Ascending aorta (tissue), 2 donors: ENCODE data around the gene TDRD7. TPM values are rescaled to one million over a fixed set of nuclear protein-coding genes. Genes with fewer than 3 reads are reported as not detected.
"Not testable (repeated sequence)": the region's sequence is repeated elsewhere in the genome, so short reads cannot be mapped to it uniquely, and the experiment has no call there.

ENCODE experiments used
- DNase-seq, 2 donors: peaks; one replicate each; pipeline ENCODE4 v3.0.0-alpha.2; 2019; ENCODE audit warnings: low spot score in 2 of 2
- H3K27ac ChIP-seq, 2 donors: fragments of 200-600 bp; sonication (generic); one replicate each; pipeline ENCODE4 v1.5.1; 2016 to 2017; ENCODE audit warnings: mild to moderate bottlenecking in 1 of 2
- H3K27me3 ChIP-seq: fragments of 200-600 bp; sonication (generic); one replicate; pipeline ENCODE4 v1.5.1; 2017
- H3K36me3 ChIP-seq, 2 donors: fragments of 200-600 bp; sonication (generic); one replicate each; pipeline ENCODE4 v1.5.1; 2016
- H3K4me1 ChIP-seq, 2 donors: fragments of 200-600 bp; sonication (generic); one replicate each; pipeline ENCODE4 v1.5.1; 2016 to 2017; ENCODE audit warnings: mild to moderate bottlenecking in 1 of 2
- H3K4me3 ChIP-seq, 2 donors: fragments of 200-600 bp; sonication (generic); one replicate each; pipeline ENCODE4 v1.5.1; 2016 to 2017; ENCODE audit warnings: mild to moderate bottlenecking in 1 of 2
- H3K9me3 ChIP-seq, 2 donors: fragments of 200-600 bp; sonication (generic); one replicate each; pipeline ENCODE4 v1.5.1; 2016
- intact Hi-C: fragments of 100-400 bp; cut with DNase I; formaldehyde crosslinking; loops from one replicate; pipeline ENCODE4 v1.15.1; 2023
- total RNA-seq: library from RNA; depleted of rRNA; stranded (reverse); fragments of >200 nt; gene quantifications from one replicate; pipeline ENCODE4 v1.1.0, GENCODE V29; 2016
- TF ChIP-seq, protein P1 (sequence below), 3 experiments: fragments of 200-600 bp in 2 of 3; fragments of 450-650 bp in 1 of 3; sonication (generic) in 2 of 3; IDR thresholded peaks; one replicate each; pipeline ENCODE4 v1.5.1; 2016 to 2019; ENCODE audit warnings: antibody characterized with exemption in 3 of 3, mild to moderate bottlenecking in 1 of 3, moderate library complexity in 1 of 3

Gene TDRD7
- total RNA-seq, 1 donor from 2014 or later, result 3.0 TPM

DNA sequence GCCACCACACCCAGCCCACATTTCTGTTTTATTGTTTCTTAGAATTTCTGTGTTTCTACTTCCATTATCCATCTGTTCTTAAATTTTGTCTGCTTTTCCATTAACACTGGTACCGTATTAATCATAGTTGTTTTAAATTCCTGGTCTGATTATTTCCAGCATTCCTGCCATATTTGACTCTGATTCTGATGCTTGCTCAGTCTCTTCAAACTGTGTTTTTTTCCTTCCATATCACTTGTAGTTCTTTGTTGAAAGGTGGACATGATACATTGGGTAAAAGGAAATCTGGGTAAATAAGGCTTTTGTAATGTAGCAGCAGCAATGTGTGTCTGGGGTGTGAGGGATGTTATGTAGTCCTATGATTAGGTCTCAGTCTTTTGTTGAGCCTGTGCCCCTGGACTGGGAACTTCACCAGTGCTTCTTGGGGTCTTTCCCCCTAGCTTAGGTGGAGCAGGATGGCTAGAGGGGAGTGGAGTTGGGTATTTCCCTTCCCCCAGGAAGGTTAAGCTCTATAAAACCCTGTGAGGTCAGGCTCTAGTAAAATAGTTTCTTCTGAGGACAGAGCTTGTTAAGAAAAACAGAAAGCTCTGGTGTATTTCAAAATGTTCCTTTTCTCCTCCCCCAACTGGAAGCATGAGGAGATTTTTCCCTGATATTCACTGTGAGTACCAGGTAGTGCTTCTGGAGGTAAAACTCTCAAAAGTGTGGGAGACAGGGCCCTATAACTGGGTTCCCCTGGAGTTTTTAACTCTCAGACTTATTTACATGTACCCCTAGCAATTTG is 79.5 kb downstream of the TDRD7 start:
- no peak for DNase-seq
- TF ChIP-seq, protein P1, sequence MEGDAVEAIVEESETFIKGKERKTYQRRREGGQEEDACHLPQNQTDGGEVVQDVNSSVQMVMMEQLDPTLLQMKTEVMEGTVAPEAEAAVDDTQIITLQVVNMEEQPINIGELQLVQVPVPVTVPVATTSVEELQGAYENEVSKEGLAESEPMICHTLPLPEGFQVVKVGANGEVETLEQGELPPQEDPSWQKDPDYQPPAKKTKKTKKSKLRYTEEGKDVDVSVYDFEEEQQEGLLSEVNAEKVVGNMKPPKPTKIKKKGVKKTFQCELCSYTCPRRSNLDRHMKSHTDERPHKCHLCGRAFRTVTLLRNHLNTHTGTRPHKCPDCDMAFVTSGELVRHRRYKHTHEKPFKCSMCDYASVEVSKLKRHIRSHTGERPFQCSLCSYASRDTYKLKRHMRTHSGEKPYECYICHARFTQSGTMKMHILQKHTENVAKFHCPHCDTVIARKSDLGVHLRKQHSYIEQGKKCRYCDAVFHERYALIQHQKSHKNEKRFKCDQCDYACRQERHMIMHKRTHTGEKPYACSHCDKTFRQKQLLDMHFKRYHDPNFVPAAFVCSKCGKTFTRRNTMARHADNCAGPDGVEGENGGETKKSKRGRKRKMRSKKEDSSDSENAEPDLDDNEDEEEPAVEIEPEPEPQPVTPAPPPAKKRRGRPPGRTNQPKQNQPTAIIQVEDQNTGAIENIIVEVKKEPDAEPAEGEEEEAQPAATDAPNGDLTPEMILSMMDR (IDR thresholded peaks at IDR 0.05), result no peak
- Histone ChIP-seq H3K27ac (no peak overlapping the region), H3K4me3 (no peak overlapping the region), H3K9me3 (no peaks in the 10 kb centered on the region), H3K27me3 (no peaks in the 10 kb centered on the region), H3K36me3 (peaks cover 13 to 21% of the 10 kb centered on the region in 2 donors), H3K4me1 (no peaks in the 10 kb centered on the region)
- intact Hi-C loops, result no loop called here

DNA sequence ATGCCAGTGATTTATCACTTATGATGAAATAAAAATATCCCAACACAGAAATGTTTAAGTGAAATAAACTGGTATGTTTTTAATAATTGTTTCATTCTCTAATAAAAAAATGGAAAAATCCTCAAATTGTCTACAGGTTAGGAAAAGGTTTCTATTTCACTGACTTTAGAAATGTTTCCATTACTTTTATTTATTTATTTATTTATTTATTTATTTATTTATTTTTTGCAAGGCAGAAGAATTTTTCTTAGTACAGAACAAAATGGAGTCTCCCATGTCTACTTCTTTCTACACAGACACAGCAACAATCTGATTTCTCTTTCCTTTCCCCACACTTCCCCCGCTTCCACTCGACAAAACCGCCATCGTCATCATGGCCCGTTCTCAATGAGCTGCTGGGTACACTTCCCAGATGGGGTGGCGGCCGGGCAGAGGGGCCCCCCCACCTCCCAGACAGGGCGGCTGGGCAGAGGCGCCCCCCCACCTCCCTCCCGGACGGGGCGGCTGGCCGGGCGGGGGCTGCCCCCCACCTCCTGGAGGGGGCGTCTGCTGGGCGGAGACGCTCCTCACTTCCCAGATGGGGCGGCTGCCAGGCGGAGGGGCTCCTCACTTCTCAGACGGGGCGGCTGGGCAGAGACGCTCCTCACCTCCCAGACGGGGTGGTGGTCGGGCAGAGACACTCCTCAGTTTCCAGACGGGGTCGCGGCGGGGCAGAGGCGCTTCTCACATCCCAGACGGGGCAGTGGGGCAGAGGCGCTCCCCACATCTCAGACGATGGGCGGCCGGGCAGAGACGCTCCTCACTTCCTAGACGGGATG is 85.9 kb downstream of the TDRD7 start:
- DNase-seq, H3K9me3 ChIP-seq, H3K27me3 ChIP-seq, H3K27ac ChIP-seq, intact Hi-C loops, H3K36me3 ChIP-seq, H3K4me1 ChIP-seq, H3K4me3 ChIP-seq: not testable (repeated sequence)

DNA sequence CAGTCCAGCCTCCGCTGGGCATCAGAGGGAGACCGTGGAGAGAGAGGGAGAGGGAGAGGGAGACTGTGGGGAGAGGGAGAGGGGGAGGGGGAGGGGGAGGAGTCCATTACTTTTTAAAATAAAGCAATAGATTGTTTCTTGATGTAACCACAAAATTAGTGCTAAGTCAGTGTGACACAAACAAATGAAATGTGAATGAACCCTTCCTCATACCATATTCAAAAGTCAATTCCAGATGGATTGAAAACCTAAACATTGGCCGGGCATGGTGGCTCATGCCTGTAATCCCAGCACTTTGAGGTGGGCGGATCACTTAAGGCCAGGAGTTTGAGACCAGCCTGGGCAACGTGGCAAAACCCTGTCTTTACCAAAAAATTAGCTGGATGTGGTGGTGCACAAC is 87.0 kb downstream of the TDRD7 start:
- H3K4me3 ChIP-seq, H3K27me3 ChIP-seq, DNase-seq, intact Hi-C loops, H3K27ac ChIP-seq, H3K36me3 ChIP-seq, H3K9me3 ChIP-seq: not testable (repeated sequence)
- H3K4me1 ChIP-seq, result peaks cover 0 to 10% of the 10 kb centered on the region in 2 donors

DNA sequence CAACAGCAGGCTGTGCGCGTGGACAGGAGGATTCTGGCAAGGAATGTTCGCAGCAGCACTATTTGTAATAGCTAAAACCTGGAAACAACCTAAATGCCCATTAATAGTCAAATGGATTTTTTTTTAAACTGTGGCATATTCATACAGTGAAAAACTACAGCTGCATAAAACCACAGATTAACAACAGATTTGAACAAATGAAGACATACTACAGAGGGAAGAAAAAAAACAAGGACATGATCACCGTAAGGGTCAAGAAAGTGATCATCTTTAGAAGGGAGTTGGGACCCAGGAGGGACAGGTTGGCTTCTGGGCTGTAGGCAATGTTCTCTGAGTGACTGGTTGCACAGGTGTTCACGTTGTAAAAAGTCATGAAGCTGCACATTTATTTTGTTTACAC is 88.4 kb downstream of the TDRD7 start:
- no peak overlapping the region for H3K27ac ChIP-seq
- intact Hi-C loops, result loop anchor here (2.0 kb wide), 2 partner anchors 31 to 99 kb away; no protein-coding TSS in a partner anchor

DNA sequence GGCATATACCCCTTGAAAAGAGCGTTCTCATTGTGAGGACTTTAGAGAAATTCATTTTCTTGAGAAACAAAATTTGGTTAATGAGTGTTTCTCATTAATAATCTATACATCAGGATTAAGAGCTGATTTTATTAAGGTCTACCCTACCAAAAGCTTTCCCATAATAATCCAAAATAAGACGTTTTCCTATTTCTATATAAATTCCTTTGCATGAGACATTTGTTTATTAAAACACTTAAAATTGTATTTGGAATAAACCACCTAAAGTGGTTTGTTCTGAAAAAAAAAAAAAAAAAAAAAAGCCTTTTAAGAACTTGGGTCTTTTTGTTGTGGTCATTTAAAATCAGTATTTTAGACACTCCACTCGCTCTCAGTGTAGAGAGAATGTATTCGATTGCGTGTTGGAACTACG is 88.9 kb downstream of the TDRD7 start:
- no peaks in the 10 kb centered on the region for H3K27me3 ChIP-seq
- peaks cover 0 to 27% of the 10 kb centered on the region in 2 donors for H3K4me1 ChIP-seq
- H3K36me3 ChIP-seq, result peaks cover 0 to 4% of the 10 kb centered on the region in 2 donors
- peak overlapping the region; percentile 47 to 68 for H3K27ac ChIP-seq
- DNase-seq, result no peak
- intact Hi-C loops, result loop anchor here (1.0 to 2.0 kb wide), 4 partner anchors 32 to 133 kb away; partner anchors contain the start of genes NCBP1 and TSTD2
- H3K4me3 ChIP-seq, result peak overlapping the region; percentile 84 to 99
- TF ChIP-seq, protein P1 (IDR thresholded peaks at IDR 0.05), result no peak
- no peaks in the 10 kb centered on the region for H3K9me3 ChIP-seq

More for the DNA sequence above, 88.4 kb downstream of the TDRD7 start:
- Histone ChIP-seq H3K4me1 (peaks cover 0 to 22% of the 10 kb centered on the region in 2 donors), H3K36me3 (peaks cover 0 to 4% of the 10 kb centered on the region in 2 donors), H3K4me3 (no peak overlapping the region), H3K27me3 (no peaks in the 10 kb centered on the region), H3K9me3 (no peaks in the 10 kb centered on the region)
- no peak for DNase-seq
- TF ChIP-seq, protein P1 (IDR thresholded peaks at IDR 0.05), result no peak

DNA sequence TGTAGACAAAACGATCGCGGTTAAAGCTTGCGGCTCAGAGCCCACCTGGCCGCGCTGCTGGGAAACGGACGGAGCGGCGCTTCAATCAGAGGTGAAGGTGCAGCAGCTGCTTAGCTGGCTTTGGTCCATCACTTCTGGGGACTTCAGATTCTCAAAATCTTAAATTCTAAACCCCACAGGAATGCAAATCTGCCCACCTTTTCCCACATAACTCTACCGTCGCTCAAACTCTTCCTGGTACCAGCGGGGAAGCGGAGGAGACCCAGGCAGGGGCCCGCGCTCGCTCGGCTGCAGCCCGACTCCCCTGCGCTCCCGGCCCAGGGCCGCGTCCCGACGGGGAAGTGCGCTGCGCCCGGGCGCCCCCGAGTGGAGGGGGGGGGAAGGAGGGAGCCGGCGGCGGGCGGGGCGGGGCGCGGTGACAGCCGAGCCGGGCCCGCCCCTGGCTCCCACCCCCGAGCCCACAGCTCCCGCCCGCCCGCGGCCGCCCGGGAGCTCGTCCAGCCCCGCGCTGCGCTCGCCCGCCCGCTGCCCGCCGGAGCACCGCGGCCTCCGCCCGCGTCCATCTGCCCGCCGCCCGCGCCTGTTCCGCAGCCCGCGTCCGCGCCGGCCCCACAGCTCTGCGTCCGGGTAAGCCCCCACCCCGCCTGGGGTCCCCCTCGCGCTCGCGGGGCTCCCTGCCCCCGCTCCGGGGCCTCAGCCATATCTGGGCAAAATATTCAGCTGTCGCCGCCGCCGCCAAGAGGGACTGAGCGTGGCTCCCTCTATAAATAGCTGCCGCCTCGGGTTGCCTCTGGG is 89.5 kb downstream of the TDRD7 start, which contains the start of gene TMOD1:
Gene TMOD1 (plus strand): TSS at position 490 of the 795 bp plus-strand sequence. CDS start 22,523 bp downstream, outside the sequence.
- H3K4me3 ChIP-seq, result peak within 1 kb of the TSS; percentile 84 to 99
- H3K27ac ChIP-seq, result peak within 1 kb of the TSS; percentile 88 to 91
- intact Hi-C loops, result loop anchor here (1.0 to 2.0 kb wide), 4 partner anchors 33 to 132 kb away; partner anchors contain the start of genes NCBP1 and TSTD2
- no peaks in the 10 kb centered on the region for H3K9me3 ChIP-seq
- TF ChIP-seq, protein P1 (IDR thresholded peaks at IDR 0.05), result peak in 2 of 3 experiments; percentile 28 to 35
- peak in 1 of 2 donors; percentile 86 for DNase-seq
- peaks cover 0 to under 1% of the 10 kb centered on the region in 2 donors for H3K36me3 ChIP-seq
- peaks cover 0 to 30% of the 10 kb centered on the region in 2 donors for H3K4me1 ChIP-seq
- H3K27me3 ChIP-seq, result no peaks in the 10 kb centered on the region
